HepG2 (cell line): ENCODE data around the gene EPB41. TPM values are rescaled to one million over a fixed set of nuclear protein-coding genes. Genes with fewer than 3 reads are reported as not detected.
A peak's percentile ranks its signal among the peaks of the same experiment; 100 is the strongest.

Experiments
- ADNP ChIP-seq: sonication (generic); formaldehyde crosslinking; IDR thresholded peaks from 2 replicates; pipeline ENCODE4 v1.4.0; 2020; ENCODE audit warnings: missing genetic modification reagents
- ARID4A ChIP-seq: sonication (generic); formaldehyde crosslinking; IDR thresholded peaks from 2 replicates; pipeline ENCODE4 v1.5.0; 2020; ENCODE audit warnings: mild to moderate bottlenecking, missing genetic modification reagents, borderline replicate concordance
- CBX5 ChIP-seq: sonication (generic); formaldehyde crosslinking; IDR thresholded peaks from 2 replicates; pipeline ENCODE4 v1.4.0; 2020; ENCODE audit warnings: missing genetic modification reagents, borderline replicate concordance
- FOXP4 ChIP-seq: sonication (generic); formaldehyde crosslinking; IDR thresholded peaks from 2 replicates; pipeline ENCODE4 v1.4.0; 2020; ENCODE audit warnings: missing genetic modification reagents
- MAX ChIP-seq: IDR thresholded peaks from 2 replicates; pipeline ENCODE4 v1.6.1; 2012; ENCODE audit warnings: inconsistent platforms
- NR2F2 ChIP-seq: IDR thresholded peaks from 2 replicates; pipeline ENCODE4 v1.6.1; 2012; ENCODE audit warnings: low read depth, inconsistent platforms, borderline replicate concordance
- RXRB ChIP-seq: IDR thresholded peaks from 2 replicates; pipeline ENCODE4 v1.6.1; 2016; ENCODE audit warnings: borderline replicate concordance, missing genetic modification reagents, missing compliant biosample characterization
- SAP130 ChIP-seq: IDR thresholded peaks from 2 replicates; pipeline ENCODE4 v1.6.1; 2016; ENCODE audit warnings: low read depth
- SRY ChIP-seq: sonication (generic); formaldehyde crosslinking; IDR thresholded peaks from 2 replicates; pipeline ENCODE4 v1.8.0; 2022; ENCODE audit warnings: mild to moderate bottlenecking, missing genetic modification reagents
- TARDBP ChIP-seq: sonication (generic); formaldehyde crosslinking; IDR thresholded peaks from 2 replicates; pipeline ENCODE4 v1.8.0; 2022; ENCODE audit warnings: mild to moderate bottlenecking, missing genetic modification reagents
- TEAD3 ChIP-seq: optimal IDR thresholded peaks from 2 replicates; pipeline ENCODE3; 2016; ENCODE audit warnings: borderline replicate concordance
- UBTF ChIP-seq: sonication (generic); formaldehyde crosslinking; IDR thresholded peaks from 2 replicates; pipeline ENCODE4 v1.4.0; 2020; ENCODE audit warnings: mild to moderate bottlenecking, missing genetic modification reagents
- ZBTB34 ChIP-seq: sonication (generic); formaldehyde crosslinking; IDR thresholded peaks from 2 replicates; pipeline ENCODE4 v1.8.0; 2022; ENCODE audit warnings: mild to moderate bottlenecking, missing genetic modification reagents
- ZFY ChIP-seq: sonication (generic); formaldehyde crosslinking; IDR thresholded peaks from 2 replicates; pipeline ENCODE4 v1.4.0; 2020; ENCODE audit warnings: missing genetic modification reagents
- ZMYM4 ChIP-seq: sonication (generic); formaldehyde crosslinking; IDR thresholded peaks from 2 replicates; pipeline ENCODE4 v1.8.1; 2023; ENCODE audit warnings: mild to moderate bottlenecking, missing genetic modification reagents
- ZNF513 ChIP-seq: sonication (generic); formaldehyde crosslinking; conservative IDR thresholded peaks from 2 replicates; pipeline ENCODE4 v1.5.0; 2020; ENCODE audit warnings: missing genetic modification reagents
- ZNF557 ChIP-seq: sonication (generic); formaldehyde crosslinking; IDR thresholded peaks from 2 replicates; pipeline ENCODE4 v1.4.0; 2020; ENCODE audit warnings: missing genetic modification reagents
- polyA plus RNA-seq, 8 experiments: library from polyadenylated mRNA; depleted of rRNA in 3 of 8; stranded (reverse) in 7 of 8; unstranded in 1 of 8; fragments of >200 nt; fragmentation: Illumina TruSeq in 4 of 8; extraction: Trizol in 4 of 8; gene quantifications; 2 replicates each; pipeline versions ENCODE4 v1.2.1 to v1.2.3, GENCODE V29; 2011 to 2016; ENCODE audit warnings: low read depth in 4 of 8, missing spikeins in 1 of 8, mixed read lengths in 1 of 8; ENCODE audit not compliant: insufficient read depth in 1 of 8
- total RNA-seq, 5 experiments: library from RNA; depleted of rRNA; stranded (reverse); fragments of >200 nt; fragmentation: Illumina TruSeq; extraction: Trizol; gene quantifications; 2 replicates each; pipeline ENCODE4 v1.2.3, GENCODE V29; 2016; ENCODE audit warnings: low read depth in 1 of 5

EPB41 gene
- total and polyA plus RNA-seq, 2 of the 13 experiments (the other 11 are each of a cell fraction or from before 2014, with no cell fraction given): 34.5 to 46.7 TPM

- TF ChIP-seq ARID4A (CRISPR knock-in tag): peak; percentile 49; the same call in 1 of the 2 replicates
- TF ChIP-seq CBX5: peak; percentile 57; the same call in 1 of the 2 replicates
- TF ChIP-seq ZMYM4 (CRISPR knock-in tag): peak; percentile 36; the same call in 1 of the 2 replicates
- no peak for TF ChIP-seq ZBTB34
- no peak for TF ChIP-seq ZNF557 (CRISPR knock-in tag)
- TF ChIP-seq TARDBP (CRISPR knock-in tag): peak; percentile 56; the same call in 1 of the 2 replicates
- TF ChIP-seq ZNF513 (CRISPR knock-in tag): no peak
- TF ChIP-seq FOXP4: 0 out of 2 replicates have a peak, but pooled peaks have one; percentile 20
- TF ChIP-seq SRY (CRISPR knock-in tag): no peak
- peak; percentile 37; the same call in 1 of the 2 replicates for TF ChIP-seq UBTF (CRISPR knock-in tag)
- no peak for TF ChIP-seq ADNP (CRISPR knock-in tag)
- TF ChIP-seq SAP130: peak; percentile 75
- TF ChIP-seq TEAD3 (CRISPR knock-in tag): peak; percentile 66
- TF ChIP-seq MAX: peak; percentile 74
- no peak for TF ChIP-seq NR2F2
- TF ChIP-seq RXRB (CRISPR knock-in tag): peak; percentile 31; the same call in 1 of the 2 replicates
- peak; percentile 32; the same call in 1 of the 2 replicates for TF ChIP-seq ZFY (CRISPR knock-in tag)
These were observed 69.3 kb downstream of the EPB41 start (continued) for GRCh38 chr1:28983509-28984310.
